Measurements from ENCODE around the gene KIF16B.
"Not testable (repeated sequence)": the region's sequence is repeated elsewhere in the genome, so short reads cannot be mapped to it uniquely, and the experiment has no call there.

The KIF16B gene

DNA sequence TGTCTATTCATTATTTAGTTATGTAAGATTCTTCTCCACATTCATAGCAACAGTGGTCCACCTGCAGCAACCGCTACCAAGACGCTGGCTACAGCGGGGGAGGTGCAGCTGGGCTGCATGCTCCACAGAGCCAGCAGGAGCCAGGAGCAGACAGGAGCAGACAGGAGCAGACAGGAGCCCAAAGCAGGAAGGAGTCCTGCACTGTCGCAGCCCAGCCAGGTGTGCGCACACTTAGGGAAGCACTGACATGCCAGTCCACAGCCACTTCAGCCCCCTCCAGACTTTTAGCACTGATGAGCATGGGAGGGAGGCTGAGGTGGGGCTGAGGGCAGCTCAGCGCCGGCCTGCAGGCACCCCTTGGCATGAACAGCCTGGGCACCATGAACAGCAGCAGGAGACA is 19.6 kb downstream of the KIF16B start:
- no peak for DNase-seq

DNA sequence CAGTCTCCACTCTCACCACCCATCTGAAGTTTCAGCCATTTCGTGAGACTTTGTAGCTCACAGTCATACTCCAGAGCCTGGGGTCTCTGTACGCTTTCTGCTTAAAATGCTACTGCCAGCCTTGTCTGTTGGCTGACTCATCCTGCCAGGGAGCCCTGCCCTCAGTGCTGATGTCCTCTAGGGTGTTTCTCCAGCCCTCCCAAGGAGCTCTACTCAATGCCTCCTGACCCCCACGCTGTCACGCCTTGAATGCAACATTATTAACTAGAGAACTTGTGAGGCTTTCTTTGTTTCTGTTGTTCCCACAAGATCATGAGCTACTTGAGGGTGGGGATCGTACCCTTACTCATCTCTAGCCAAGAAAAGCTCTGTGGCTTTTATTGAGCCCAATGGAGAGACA is 20.1 kb downstream of the KIF16B start:
- no peak for DNase-seq

DNA sequence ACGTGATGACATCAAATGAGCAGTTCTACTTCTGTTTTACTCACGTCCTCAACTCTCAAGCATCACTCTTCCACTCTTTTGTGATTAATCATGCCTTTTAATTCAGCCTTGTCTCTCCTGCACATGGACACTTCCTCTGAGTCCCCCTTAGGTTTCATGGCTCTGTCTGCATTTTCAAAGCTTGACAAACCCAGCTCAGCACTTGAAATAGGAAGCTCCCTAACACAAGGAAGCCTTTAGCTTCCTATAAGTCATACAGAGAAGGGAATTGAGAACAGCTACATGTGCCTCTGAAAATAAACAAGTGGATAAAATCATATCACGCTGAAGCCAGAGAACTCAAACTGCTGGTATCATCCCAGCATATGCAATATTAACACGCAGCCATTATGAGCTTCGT is 21.2 kb downstream of the KIF16B start:
- no peak for DNase-seq

DNA sequence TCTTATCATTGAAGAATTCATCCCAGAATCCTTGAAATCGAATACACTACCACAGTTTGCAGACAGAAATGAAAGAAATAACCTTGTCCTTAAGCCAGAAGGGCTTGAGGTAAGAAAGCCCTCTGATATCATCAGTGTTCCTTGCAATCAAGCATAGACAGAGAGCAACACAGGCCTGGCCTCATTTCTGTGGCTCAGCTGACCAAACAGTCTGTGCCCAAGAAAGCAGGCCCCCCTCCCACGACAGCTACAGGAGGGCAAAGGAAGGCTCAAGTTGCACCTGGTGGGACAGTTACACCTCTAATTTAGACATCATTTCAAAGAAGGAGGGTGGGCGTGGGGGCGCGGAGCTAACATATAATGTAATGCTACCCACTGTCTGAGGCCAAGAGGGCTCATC is 21.6 kb downstream of the KIF16B start:
- no peak for DNase-seq

DNA sequence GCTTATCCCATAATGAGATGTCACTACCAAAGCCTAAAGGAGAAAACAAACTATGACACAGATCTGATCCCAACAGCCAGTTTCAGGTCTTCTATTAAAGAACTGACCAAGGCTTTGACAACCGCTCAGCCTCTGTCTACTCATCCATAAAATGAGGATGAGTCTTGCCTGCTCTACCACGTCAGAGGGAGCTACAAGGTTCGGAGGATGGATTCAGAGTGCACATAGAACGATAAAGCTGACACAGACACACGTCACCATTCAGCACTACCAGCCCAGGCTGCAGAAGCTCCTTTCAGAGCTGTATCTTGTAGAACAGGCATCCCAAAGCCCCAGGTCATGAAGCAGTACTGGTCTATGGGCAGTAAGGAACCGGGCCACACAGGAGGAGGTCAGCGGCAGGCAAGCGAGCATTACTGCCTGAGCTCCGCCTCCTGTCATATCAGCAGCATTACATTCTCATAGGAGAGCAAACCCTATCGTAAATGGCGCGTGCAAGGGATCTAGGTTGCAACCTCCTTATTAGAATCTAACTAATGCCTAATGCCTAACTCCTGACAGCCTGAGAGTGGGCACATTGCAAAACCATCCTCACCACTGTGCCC is 25.1 kb downstream of the KIF16B start:
- no peak for DNase-seq

DNA sequence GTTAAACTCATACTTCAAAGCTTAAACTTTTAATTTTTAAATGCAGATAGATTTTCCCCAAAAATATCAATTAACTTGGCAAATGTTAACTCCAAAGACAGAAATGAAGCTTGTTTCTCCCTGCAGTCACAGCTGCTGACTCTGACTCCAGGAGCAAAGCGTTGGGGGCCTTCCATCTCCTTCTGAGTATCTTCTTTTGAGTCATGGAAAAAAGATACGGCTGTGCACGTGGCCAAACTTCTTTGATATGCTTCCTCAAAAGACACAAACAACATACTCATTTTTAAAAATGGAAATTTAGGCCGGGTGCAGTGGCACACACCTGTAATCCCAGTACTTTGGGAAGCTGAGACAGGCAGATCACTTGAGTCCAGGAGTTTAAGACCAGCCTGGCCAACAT is 28.3 kb downstream of the KIF16B start:
- DNase-seq = no peak

DNA sequence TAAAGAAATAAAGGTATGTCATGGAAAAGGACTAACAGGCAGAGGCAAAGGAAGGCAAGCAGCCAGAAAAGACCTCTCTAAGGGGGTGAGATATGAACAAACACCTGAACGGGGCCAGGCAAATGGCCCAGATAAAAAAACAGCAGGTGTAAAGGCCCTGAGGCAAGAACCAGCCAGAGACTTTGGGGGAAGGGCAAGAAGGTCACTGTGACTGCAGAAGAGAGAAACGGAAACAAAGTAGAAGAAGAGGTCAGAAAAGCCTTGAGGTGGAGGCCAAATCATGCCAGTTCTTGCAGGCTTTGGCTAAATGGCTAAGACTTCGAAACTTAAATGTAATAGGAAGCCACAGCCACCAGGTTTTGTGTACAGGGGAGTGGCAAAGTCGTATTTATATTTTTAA is 30.8 kb downstream of the KIF16B start:
- DNase-seq = no peak

DNA sequence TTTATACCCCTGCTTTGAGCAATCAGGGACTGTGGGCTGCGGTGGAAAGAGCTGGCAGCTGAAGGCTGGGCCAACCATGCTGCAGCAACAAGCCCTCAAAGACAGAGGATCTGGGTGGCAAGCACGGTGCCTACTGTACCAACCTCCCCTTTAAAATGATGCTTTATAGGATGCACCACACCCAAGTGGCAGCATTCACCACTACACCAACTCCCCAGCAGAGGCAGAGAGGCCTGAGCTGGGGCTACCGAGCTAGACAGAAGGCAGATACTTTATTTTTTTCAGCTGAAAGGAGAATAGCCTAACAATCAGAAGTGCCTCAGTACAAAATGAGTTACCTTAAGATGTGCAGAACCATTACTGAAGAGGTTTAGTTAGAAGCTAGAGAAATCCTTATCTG is 31.4 kb downstream of the KIF16B start:
- no peak for DNase-seq

DNA sequence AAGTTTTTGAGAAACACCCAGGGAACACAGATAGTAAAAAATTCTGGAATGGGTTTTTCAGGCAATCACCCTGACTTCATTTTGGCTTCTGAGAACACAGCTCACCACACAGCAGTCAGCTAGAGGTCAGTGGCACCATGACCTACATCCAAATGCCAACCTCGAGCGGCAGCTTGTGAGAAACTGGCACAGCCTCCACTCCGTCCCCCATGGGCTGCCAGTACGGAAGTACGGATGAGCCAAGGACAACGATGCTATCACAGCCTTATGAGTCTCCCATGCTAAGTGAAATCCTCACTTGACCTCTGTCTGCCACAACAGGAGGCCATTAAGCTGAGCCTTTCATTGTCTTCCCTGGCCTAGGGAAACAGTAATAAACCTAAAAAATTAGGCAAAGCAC is 32.0 kb downstream of the KIF16B start:
- DNase-seq = no peak

DNA sequence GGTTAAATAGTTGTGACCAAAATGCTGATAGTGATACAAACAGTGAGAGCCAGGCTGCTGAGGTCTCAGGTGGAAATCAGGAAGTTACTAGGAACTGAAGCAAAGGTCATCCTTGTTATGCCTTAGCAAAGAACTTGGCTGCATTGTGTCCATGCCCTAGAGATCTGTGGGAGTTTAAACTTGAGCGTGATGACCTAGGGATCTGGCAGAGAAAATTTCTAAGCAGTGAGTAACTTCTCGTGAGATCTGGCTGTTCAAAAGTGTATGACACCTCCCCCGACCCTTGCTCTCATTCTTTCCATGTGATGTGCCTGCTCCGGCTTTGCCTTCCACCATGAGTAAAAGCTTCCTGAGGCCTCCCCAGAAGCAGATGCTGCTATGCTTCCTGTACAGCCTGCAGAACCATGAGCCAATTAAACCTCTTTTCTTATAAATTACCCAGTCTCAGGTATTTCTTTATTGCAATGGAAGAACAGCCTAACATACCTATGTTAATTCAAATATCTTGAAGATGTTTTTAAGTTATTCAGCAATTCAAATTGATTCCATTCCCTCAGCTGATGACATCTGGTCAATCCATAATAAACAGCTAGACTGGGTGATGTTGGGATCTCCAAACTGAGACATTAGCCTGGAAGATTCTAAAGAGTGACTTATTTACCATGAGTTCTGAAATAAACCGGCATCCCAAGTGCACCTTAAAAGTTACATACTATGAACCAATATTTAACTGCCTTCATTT is 33.8 kb downstream of the KIF16B start:
- no peak for DNase-seq

DNA sequence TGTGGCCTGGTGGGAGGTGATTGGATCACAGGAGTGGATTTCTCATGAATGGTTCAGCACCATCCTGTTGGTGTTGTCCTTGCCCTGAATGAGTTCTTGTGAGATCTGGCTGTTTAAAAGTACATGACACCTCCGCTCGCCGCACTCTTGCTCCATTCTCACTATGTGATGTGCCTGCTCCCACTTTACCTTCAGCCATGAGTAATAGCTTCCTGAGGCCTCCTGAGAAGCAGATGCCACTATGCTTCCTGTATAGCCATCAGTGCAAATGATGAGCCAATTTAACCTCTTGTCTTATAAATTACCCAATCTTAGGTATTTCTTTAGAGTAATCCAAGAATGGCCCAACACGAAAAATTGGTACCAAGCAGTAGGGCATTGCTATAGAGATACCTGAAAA is 34.5 kb downstream of the KIF16B start:
- no peak for DNase-seq

DNA sequence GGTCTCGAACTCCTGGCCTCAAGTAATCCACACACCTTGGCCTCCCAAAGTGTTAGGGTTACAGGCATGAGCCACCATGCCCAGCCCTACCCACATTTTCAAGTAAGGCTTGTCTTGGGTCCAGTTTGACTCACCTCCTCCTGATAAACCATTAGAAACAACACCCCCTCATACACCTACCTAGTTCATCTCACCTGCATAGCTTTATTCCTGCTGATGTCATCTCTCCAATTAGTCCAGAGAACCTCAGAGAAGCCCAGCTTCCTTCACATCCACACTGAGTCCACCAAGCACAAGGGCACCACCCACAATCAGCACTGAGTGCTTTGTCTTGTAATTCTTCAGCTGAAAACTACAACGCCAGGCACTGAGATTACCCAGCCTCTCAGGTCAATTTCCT is 35.3 kb downstream of the KIF16B start:
- DNase-seq = no peak

DNA sequence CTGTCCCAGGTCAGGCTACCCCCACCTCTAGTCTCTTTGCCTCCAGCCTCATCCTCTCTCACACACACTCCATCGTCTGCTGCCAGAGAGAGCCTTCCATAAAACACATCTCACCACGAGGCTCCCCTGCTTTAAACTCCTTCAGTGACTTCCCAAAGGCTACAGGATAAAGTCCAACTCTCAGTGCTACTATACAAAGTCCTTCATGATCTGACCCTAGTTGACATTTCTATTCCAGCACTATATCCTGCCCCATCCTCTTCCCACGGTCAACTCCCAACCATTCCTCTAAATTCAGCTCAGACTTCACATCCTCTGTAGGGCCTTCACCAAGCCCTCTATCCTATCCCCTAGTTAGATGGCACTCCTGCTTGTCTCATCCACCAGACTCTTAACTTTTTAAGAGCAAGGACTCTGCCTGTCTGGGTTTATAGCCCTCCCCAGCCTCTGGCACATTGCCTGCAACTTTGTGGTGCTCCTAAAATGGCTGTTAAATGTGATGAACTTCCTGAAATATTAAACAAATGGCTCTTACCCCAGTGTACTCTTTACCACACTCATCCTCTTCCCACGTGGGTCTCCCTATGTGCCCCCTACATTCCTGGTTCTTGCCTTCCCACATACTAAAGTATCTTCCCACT is 36.1 kb downstream of the KIF16B start:
- no peak for DNase-seq

DNA sequence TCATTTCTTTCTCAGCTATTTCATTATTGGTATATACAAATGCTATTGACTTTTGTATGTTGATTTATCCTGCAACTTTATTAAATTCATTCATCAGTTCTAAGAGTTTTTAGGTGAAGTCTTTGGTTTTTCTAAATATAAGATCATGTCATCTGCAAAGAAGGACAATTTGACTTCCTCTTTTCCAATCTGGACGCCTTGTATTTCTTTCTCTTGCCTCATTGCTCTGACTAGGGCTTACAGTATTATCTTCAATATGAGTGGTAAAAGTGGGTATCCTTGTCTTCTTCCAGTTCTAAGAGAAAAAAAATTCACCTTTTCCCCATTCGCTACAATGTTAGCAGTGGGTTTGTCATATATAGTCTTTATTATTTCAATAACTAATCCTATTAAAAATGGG is 38.0 kb downstream of the KIF16B start:
- DNase-seq = no peak

DNA sequence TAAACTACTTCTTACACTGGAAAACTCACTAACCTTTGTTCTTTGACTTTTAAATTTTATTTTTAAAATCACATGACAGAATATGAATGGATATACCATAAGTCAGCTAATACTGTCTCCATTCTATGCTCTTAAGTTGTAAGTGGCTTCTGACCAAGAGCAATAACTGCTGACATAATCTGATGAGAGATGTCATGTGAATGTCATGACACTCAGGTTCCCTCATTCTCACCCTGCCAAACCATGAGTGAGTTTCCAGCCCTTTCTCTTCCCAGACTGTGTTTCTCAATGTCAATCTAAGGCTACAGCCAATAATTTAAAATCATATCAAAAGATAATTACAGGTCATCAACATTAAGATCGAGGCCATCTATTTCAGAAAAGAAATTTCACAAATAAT is 39.7 kb downstream of the KIF16B start:
- DNase-seq = no peak

DNA sequence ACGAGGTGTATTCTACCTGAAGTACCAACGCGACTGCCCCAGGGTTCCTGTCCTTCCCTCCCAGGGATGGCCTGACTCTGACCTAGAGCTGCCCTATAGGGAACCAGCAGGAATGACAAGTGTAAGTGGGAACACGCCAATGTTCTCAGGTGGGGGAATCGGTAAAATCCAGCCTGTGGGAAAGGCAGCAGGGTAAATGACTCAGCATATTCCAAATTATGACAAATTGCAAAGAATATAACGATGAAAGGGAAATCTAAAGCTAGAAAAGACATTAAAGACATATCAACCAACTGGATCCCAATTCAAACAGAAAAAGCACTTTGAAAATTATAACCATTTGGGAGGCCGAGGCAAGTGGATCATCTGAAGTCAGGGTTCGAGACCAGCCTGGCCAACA is 41.8 kb downstream of the KIF16B start:
- no peak for DNase-seq

DNA sequence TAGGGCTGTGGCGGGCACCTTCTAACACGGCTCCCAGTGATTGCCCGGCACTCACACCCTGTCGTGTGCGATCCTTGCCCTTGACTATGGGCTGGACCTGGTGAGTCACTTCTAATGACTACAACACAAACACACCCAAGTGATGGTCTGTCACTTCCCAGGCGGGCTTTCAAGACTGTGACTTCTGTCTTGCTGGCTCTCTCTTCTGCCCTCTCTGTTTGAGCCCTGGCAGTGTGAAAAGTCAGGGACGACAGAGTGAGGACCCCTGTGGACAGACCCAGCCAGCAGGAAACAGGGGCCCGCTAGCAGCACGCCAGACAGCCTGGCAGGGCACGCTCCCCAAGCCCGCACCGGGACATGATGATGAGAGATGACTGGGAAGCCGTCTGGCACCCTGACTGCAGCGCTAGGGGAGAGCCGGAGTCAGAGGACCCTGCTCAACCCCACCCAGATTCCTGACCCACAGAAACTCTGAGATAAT is 43.0 kb downstream of the KIF16B start:
- no peak for DNase-seq

DNA sequence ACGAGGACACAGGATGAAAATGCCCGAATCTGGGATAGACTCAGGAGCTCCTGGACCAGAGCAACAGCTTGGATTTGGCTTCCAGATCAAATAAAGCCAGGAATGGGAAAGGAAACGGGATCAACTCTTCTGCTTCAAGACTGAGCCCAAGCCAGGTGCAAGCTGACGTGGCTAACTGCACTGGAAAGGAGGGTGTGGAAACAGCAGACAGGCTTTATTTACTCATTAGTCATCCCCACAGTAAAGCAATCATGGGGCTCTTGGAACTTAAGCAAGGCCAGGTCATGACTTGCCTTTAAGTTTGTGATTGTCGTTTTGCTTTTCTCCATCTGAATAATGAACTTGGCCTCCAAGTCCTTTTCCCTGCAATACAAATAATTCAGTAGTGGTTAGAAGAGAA is 45.2 kb downstream of the KIF16B start:
- no peak for DNase-seq

DNA sequence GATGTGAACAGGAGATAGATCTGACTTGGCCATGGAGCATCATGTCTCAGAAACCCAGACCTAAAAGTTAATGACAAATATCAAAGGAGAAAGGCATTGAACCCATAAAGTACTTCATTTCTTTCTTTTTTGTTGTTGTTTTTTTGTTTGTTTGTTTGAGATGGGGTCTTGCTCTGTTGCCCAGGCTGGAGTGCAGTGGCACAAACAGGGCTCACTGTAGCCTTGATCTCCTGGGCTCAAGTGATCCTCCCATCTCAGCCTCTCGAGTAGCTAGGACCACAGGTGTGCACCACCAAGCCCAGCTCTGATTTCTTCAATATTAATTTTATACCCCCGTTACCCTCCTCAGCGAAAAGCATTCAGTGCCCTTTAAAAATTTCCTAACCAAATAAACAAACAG is 45.8 kb downstream of the KIF16B start:
- no peak for DNase-seq

DNA sequence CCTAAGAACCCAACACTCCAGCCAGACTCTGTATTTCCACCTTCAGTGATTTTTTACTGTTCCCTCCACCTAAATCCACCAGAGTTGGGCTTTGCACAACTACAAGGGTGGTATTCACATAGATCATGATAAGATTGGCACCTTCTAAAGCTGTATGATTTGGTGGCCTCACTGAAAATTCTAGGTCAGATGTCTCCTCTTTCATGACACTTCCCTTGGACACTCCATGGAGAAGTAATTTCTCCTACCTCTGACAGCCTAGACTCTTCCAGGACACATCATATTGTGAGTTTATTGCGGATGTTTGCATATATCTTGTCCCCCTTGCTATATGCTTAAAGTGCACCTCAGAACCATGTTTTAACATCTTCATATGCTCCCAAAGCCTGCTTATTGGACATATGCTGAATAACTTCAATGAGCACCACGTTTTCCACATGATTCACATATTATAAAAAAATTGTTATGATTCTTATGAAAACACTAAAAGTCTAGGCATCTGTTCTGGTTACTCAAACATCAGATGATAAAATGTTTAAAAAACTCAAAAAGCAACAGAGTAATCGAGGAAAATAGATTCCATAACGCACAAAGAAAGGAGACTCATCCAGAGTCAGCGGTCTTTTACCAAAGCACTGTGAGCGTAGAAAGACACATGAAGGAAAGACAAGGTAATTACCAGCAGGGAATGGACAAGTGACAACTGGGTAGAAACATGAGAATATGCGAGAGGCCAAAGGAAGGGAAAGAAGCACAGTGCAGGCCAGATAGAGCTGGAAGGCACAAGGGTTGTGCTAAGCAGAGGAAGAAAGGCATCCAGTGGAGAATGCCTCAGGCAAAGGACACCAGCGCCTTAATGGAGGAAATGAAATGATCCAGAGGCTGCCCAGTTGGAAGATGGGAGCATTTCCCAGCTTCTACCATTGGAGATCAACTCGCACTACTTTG is 46.5 kb downstream of the KIF16B start:
- DNase-seq = no peak

DNA sequence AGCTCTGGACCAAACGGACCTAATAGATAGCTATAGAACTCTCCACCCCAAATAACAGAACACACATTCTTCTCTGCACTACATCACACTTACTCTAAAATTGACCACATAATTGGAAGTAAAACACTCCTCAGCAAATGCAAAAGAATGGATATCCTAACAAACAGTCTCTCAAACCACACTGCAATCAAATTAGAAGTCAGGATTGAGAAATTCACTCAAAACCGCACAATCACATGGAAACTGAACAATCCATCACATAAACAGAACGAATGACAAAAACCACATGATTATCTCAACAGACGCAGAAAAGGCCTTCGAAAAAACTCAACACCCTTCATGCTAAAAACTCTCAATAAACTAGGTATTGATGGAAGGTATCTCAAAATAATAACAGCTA is 50.6 kb downstream of the KIF16B start:
- DNase-seq = not testable (repeated sequence)

DNA sequence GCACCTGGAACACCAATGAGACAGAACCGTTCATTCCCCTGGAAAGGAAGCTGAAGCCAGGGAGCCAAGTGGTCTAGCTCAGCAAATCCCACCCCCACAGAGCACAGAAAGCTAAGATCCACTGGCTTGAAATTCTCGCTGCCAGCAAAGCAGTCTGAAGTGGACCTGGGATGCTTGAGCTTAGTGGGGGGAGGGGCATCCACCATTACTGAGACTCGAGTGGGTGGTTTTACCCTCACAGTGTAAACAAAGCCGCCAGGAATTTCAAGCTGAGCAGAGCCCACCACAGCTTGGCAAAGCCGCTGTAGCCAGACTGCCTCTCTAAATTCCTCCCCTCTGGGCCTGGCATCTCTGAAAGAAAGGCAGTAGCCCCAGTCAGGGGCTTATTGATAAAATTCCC is 53.1 kb downstream of the KIF16B start:
- DNase-seq = no peak

DNA sequence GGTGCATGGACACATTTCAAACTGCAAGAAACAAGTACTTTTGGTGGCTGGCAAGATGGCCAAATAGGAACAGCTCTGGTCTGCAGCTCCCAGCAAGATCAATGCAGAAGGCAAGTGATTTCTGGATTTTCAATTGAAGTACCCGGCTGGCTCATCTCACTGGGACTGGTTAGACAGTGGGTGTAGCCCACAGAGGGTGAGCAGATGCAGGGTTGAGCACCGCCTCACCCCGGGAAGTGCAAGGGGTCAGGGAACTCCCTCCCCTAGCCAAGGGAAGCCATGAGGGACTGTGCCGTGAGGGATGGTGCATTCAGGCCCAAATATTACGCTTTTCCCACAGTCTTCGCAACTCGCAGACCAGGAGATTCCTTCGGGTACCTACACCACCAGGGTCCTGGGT is 53.6 kb downstream of the KIF16B start:
- DNase-seq = not testable (repeated sequence)

DNA sequence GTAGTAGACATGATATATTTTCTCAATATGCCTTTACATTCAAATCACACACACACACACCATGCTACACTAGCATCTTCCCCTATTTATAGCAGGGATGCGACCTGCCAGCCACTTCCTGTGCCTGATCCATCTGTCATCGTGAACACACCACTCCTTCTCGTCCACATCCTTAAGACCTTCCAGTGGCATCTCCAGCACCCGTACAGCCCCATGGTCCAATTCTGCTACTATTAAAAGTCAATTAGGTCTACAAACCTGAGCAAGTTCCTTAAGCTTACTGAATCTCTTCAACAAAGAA is 54.5 kb downstream of the KIF16B start:
- no peak for DNase-seq
